Esophagus mucosa (tissue), 1 donor: ENCODE data around the gene FAM240A. TPM values are rescaled to one million over a fixed set of nuclear protein-coding genes. Genes with fewer than 3 reads are reported as not detected.
A peak's percentile ranks its signal among the peaks of the same experiment; 100 is the strongest.
"Not testable (repeated sequence)": the region's sequence is repeated elsewhere in the genome, so short reads cannot be mapped to it uniquely, and the experiment has no call there.

Experiments
- ATAC-seq: fragments of 200-7000 bp; cut with Tn5 transposase; one replicate; pipeline ENCODE4 v1.9.1; 2020
- total RNA-seq: library from RNA; stranded (reverse); gene quantifications from one replicate; pipeline ENCODE4 v1.2.4, GENCODE V29; 2023
- donor health status: DM: yes; HTN: yes; CAD: no.

FAM240A gene
- not detected for total RNA-seq

GRCh38 chr3:46612324-46612723, at the start of gene FAM240A:
Gene FAM240A, plus strand, starts transcription at chr3:46612525. Its CDS starts 159 bp downstream, at chr3:46612684.
- ATAC-seq = no peak

- no peak for ATAC-seq
Observed at GRCh38 chr3:46564190-46565021, 47.9 kb upstream of the FAM240A start.

- no peak for ATAC-seq
Observed at GRCh38 chr3:46565077-46565476, 47.2 kb upstream of the FAM240A start.

- peak; percentile 25 for ATAC-seq
Observed at GRCh38 chr3:46565607-46566039, 46.7 kb upstream of the FAM240A start.

GRCh38 chr3:46566040-46566641, 46.2 kb upstream of the FAM240A start, which contains the start of gene LRRC2:
Gene LRRC2, minus strand, starts transcription at chr3:46566302. Its CDS starts 14,711 bp downstream, at chr3:46551591.
- peak; percentile 61 for ATAC-seq

- no peak for ATAC-seq
Observed at GRCh38 chr3:46571684-46572083, 40.6 kb upstream of the FAM240A start.

GRCh38 chr3:46573701-46574100, 38.6 kb upstream of the FAM240A start:
- ATAC-seq = no peak

GRCh38 chr3:46574243-46574646, 38.1 kb upstream of the FAM240A start:
- no peak for ATAC-seq

GRCh38 chr3:46574881-46575576, 37.3 kb upstream of the FAM240A start:
- no peak for ATAC-seq

- ATAC-seq = no peak
Observed at GRCh38 chr3:46575577-46576222, 36.6 kb upstream of the FAM240A start.

GRCh38 chr3:46576386-46576785, 35.9 kb upstream of the FAM240A start:
- no peak for ATAC-seq

- no peak for ATAC-seq
Observed at GRCh38 chr3:46576879-46577278, 35.4 kb upstream of the FAM240A start.

- not testable (repeated sequence) for ATAC-seq
Observed at GRCh38 chr3:46577580-46578249, 34.6 kb upstream of the FAM240A start.

GRCh38 chr3:46578973-46579755, 33.2 kb upstream of the FAM240A start:
- ATAC-seq = no peak

GRCh38 chr3:46579756-46580286, 32.5 kb upstream of the FAM240A start:
- no peak for ATAC-seq

GRCh38 chr3:46580675-46581074, 31.6 kb upstream of the FAM240A start:
- ATAC-seq = no peak

- ATAC-seq = no peak
Observed at GRCh38 chr3:46584598-46585467, 27.5 kb upstream of the FAM240A start.

GRCh38 chr3:46585799-46586693, 26.3 kb upstream of the FAM240A start:
- ATAC-seq = no peak

GRCh38 chr3:46586738-46587246, 25.5 kb upstream of the FAM240A start:
- no peak for ATAC-seq
